ENCODE measurements around the gene WDR11. TPM values are rescaled to one million over a fixed set of nuclear protein-coding genes. Genes with fewer than 3 reads are reported as not detected.
"Not testable (repeated sequence)": the region's sequence is repeated elsewhere in the genome, so short reads cannot be mapped to it uniquely, and the experiment has no call there.

Gene WDR11
- total RNA-seq, 1 donor from 2014 or later, result 10.8 TPM

DNA sequence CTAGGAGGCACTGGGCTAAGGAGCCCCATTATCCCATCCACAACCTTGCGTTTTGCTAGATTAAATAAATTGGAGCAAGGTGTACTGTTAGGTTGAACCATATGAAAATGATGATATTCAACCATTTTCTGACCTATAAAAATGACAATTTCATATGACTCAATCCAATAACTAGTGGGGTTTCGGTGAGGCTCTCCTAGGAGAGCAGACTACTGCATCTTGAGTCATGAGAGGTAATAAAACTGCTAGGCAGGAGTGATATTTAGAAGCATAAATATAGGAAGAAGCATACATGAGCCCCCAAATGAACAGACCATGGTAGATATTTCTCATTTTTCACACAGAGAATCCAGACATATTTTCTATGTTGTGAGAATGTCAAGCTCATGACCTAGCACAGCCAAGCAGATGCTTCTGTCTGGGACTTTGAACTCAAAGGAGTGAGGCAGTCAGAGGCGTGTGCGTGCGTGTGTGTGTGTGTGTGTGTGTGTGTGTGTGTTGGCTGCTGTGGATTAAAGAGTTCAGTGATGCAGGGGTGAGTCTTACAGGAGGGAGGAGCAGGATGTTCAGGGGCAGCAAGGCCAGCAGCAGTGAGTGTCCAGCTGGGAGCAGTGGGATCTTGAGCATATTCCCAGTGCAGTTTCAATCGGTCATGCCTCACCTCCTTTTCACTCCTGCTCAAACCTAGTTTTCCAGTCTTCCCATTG, 17.8 kb upstream of the WDR11 start:
- DNase-seq (ENCODE audit: missing footprints) (no peak), ATAC-seq (no peak)
- intact Hi-C loops (cut with DNase I), result no loop called here

- intact Hi-C loops (cut with DNase I), result no loop called here
- DNase-seq (ENCODE audit: missing footprints) (no peak), ATAC-seq (no peak)
These were observed 15.6 kb upstream of the WDR11 start for GRCh38 chr10:120835603-120836002.

DNA sequence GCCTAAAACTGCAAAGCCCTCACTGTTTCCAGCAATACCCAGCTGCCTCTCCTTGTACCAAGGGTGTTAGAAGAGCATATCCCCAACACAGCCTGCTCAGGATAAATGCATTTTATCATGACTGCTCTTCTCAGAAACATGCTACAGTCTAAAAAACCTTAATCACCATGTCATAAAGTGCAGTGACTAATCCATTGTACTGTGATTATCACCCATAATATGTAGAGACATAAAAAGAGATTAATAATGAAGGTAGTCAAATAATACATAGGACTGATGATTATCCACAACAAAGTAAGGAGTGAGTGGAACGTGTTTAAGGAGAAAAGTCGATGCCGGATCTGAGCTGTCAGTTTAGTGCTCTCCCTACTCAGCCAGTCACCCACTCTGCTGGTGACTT, 12.2 kb upstream of the WDR11 start:
- DNase-seq (ENCODE audit: missing footprints), result no peak
- intact Hi-C loops (cut with DNase I), result no loop called here
- no peak for ATAC-seq

DNA sequence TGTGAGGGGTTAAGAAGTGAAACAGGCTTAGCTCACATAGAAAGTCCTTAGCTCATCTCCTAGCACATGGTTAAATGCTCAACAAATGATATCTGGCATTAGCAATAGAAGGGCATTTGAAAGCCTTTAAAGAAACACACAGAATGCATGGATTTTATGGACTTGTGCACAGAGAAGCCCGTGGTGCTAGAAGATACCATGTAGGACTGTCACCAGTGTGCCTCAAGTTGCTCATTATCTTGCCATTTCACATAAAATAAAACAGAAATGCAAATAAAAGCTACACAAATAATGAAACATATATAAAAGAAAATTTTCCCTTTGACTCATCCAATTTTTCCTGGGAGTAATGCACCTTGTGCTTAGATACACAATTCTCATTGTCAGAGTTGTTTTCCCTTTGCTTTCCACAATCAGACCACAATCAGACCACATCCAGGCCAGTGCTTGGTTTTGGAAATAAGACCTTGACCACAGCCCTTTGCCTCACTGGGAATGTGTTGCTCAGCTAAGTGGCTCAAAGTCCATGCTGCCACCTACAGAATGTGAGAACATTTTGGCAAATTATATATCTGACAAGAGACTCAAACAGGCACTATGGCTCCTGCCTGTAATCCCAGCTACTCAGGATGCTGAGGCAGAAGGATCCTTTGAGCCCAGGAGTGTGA, 9.5 kb upstream of the WDR11 start:
- no peak for ATAC-seq

DNA sequence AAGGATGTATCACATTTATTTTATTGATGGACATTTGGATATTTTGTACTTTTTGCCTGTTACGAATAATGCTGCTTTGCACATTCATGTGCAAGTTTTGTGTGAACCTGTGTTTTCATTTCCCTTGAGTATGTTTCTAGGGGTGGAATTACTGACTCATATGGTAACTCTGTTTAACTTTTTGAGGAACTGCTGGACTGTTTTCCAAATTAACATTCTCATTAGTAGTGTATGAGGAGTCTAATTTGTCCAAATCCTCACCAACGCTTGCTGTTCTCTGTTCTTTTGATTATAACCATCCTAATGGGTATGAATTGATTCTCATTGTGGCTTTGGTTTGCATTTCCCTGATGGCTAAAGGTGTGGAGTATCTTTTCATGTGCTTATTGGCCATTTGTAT, 3.2 kb downstream of the WDR11 start:
- ATAC-seq (no peak), DNase-seq (ENCODE audit: missing footprints) (no peak)
- intact Hi-C loops (cut with DNase I), result no loop called here

More for the DNA sequence above, 9.5 kb upstream of the WDR11 start:
- no peak for DNase-seq (ENCODE audit: missing footprints)
- intact Hi-C loops (cut with DNase I), result no loop called here

DNA sequence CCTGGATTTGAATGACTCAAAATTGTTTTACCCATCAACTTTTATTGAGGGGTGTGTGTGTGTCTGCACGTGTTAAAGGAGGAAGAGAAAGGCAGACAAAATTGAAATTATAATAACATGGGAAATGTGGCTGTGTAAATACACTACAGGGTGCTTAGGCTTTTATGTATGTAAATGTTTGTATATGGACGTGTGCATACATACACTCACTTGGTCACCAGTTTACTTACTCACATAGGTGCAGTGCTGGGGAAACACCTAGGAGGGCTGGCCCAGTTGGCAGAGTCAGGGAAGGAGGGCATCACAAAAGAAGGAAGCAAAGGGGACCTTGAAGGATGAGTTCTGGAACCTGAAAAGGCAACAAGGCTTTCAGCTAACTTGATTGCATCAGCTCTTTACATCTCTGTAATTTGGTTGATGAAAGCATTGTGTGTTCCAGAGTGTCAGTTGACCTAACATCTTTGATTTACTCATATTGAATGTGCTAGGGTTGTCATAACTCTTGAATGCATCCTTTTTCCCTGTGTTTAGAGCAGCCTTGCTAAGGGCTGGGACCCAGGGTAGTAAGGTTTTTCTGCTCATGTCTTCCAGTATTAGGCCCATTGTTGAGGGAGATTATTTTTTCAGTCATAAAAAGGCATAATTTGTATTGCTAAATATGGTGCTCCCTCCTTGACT, 10.2 kb downstream of the WDR11 start:
- ATAC-seq, result no peak
- intact Hi-C loops (cut with DNase I), result no loop called here
- no peak for DNase-seq (ENCODE audit: missing footprints)

- intact Hi-C loops (cut with DNase I), result no loop called here
- no peak for DNase-seq (ENCODE audit: missing footprints)
- ATAC-seq, result no peak
These were observed 22.6 kb downstream of the WDR11 start for GRCh38 chr10:120873741-120874140.

DNA sequence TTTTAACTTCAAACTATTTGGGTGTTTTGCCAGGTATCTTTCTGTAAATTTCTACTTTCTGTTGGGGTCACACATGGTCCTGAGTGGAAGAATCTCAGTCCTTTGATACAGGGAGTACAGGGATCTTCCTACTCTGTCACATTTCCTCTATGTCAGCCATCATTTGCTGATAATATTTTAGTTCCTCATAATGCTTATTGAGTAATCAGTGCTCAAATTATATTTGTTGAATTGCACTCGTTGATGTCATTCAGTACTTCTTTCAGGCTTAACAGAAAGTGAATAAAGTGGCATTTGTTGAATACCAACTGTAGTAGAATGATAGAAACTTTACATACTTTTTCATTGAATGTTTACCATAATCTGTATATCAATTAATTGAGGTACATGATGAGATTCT, 31.9 kb downstream of the WDR11 start:
- DNase-seq (ENCODE audit: missing footprints), result no peak
- ATAC-seq, result no peak
- intact Hi-C loops (cut with DNase I), result no loop called here

GRCh38 chr10:120887482-120887881, 36.3 kb downstream of the WDR11 start:
- DNase-seq (ENCODE audit: missing footprints), result no peak
- ATAC-seq, result no peak
- intact Hi-C loops (cut with DNase I), result no loop called here

DNA sequence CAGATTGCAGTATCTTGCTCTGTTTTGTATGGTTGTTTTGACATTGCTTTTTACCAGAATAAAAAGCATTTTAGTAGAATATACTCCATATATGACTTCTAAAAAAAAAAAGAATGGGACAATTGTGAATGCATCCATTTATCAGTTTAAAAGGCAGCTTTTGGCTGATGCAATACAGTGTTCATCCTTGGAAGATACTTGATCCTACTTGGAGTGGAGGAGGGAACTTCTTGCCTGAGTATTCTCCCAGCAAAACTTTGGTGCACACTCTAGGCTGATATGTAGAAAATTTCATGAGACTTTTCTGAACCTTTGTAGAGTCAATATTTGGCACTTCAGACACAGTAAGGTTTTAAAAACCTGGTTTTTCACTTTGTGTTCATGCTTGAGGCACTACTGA, 40.2 kb downstream of the WDR11 start:
- intact Hi-C loops (cut with DNase I), result no loop called here
- DNase-seq (ENCODE audit: missing footprints), result no peak
- ATAC-seq, result no peak

DNA sequence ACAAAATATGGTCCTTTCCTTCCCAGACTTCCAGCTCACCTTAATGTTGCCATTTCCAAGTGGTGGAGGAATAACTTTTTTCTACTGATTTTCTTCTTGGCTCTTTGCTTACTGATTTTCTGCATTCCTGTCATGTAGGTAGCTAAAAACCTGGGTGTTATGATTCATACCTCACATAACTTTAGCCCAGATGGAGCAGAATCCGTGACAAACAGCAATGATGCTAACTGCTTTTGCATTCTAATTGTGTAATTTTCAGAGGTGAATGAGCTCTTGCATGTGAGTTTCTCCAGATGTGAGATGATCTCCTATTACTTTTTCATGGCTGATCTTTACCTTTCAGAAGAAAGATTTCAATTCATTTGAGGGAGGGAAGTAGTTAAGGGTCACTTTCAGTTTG, 43.4 kb downstream of the WDR11 start:
- DNase-seq (ENCODE audit: missing footprints) (no peak), ATAC-seq (no peak)
- intact Hi-C loops (cut with DNase I), result no loop called here

GRCh38 chr10:120897343-120897742, 46.2 kb downstream of the WDR11 start:
- ATAC-seq (no peak), DNase-seq (ENCODE audit: missing footprints) (no peak)
- intact Hi-C loops (cut with DNase I), result no loop called here

- no peak for ATAC-seq
- intact Hi-C loops (cut with DNase I), result no loop called here
- no peak for DNase-seq (ENCODE audit: missing footprints)
These were observed 54.1 kb downstream of the WDR11 start for GRCh38 chr10:120905268-120905667.

DNA sequence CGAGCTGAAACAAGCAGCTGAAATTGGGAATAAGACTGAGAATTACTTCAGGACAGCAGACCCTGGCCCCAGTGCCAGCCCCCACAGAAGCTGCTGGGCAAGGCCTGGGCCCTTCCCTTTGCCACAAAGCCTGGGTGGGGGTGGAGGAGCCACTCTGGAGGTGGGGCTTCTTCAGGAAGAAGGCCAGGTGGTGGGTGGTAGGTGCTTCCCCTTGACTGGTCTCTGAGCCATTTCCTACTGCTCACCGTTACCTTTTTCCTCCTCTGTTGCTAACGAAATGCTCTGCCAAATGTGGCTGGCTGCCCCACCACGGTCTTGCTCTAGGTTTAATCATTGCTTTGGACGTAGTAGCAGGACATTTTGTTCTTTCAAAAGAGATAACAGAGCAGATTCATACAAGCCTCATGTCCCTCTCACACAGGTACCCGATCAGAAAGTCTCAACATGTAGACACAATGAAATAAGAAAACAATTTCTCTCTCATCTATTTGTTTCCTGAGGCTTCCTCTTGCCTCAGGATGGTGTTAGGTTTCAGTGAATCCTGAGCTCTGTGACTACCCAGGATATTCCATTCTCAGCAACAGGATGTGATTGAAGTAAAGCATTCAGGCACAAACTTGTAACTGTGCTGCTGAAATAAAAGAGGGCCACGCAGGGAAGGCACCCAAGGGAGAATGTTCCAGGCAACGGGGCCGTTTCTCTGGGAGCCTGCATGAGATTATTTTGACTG, 66.5 kb downstream of the WDR11 start:
- intact Hi-C loops (cut with DNase I), result no loop called here
- ATAC-seq (no peak), DNase-seq (ENCODE audit: missing footprints) (no peak)

GRCh38 chr10:120923886-120924285, 72.7 kb downstream of the WDR11 start:
- intact Hi-C loops (cut with DNase I); DNase-seq (ENCODE audit: missing footprints); ATAC-seq: not testable (repeated sequence)

- ATAC-seq, result peak; percentile 26
- no peak for DNase-seq (ENCODE audit: missing footprints)
- intact Hi-C loops (cut with DNase I), result no loop called here
These were observed 75.4 kb downstream of the WDR11 start for GRCh38 chr10:120926611-120927010.

DNA sequence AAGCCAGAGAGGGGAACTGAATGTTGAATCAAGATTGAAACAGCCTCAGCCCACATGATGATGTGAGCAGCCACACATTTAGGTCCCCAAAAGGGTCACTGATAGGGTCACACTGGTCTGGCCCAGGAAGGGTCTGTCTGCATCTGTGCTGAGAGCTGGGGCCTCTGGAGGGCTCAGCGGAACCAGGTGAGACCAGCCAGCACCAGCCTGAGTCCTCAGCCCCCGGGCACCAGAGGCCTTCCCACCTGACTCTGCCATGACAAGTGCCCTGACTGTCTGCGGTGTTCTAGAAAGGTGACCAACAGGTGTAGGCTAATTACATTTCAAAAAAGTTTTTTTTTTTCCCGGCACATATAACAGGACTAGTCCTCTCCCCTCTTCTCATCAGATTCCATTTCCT, 76.2 kb downstream of the WDR11 start:
- intact Hi-C loops (cut with DNase I), result no loop called here

DNA sequence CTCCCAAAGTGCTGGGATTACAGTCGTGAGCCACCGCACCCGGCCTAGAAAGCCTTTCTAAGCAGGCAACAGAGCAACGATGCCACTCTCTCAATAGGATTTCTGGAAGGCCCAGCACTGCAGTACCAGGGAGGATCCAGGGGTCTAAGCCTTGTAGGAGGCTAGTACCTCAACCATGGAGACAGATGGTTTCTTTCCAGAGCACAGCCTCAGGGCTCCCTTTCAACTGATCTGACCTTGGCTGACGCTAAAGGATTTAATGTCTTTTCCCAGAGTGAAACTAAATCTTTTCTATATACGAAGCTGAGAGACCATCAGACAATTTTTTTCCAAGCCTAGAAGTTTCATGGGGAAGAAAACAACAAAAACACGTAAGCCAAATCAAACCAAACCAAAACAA, 78.0 kb downstream of the WDR11 start:
- intact Hi-C loops (cut with DNase I), result no loop called here
- no peak for DNase-seq (ENCODE audit: missing footprints)
- ATAC-seq, result no peak

More for the DNA sequence above, 76.2 kb downstream of the WDR11 start:
- ATAC-seq, result no peak
- DNase-seq (ENCODE audit: missing footprints), result no peak

- ATAC-seq, result no peak
- DNase-seq (ENCODE audit: missing footprints), result no peak
- intact Hi-C loops (cut with DNase I), result no loop called here
These were observed 80.3 kb downstream of the WDR11 start for GRCh38 chr10:120931423-120931822.

GRCh38 chr10:120931999-120932398, 80.8 kb downstream of the WDR11 start:
- intact Hi-C loops (cut with DNase I), result no loop called here
- ATAC-seq (no peak), DNase-seq (ENCODE audit: missing footprints) (no peak)
